ENCODE results near the gene DUSP19.
A peak's percentile ranks its signal among the peaks of the same experiment; 100 is the strongest.
"Not testable (repeated sequence)": the region's sequence is repeated elsewhere in the genome, so short reads cannot be mapped to it uniquely, and the experiment has no call there.

The DUSP19 gene, protein sequence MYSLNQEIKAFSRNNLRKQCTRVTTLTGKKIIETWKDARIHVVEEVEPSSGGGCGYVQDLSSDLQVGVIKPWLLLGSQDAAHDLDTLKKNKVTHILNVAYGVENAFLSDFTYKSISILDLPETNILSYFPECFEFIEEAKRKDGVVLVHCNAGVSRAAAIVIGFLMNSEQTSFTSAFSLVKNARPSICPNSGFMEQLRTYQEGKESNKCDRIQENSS

DNA sequence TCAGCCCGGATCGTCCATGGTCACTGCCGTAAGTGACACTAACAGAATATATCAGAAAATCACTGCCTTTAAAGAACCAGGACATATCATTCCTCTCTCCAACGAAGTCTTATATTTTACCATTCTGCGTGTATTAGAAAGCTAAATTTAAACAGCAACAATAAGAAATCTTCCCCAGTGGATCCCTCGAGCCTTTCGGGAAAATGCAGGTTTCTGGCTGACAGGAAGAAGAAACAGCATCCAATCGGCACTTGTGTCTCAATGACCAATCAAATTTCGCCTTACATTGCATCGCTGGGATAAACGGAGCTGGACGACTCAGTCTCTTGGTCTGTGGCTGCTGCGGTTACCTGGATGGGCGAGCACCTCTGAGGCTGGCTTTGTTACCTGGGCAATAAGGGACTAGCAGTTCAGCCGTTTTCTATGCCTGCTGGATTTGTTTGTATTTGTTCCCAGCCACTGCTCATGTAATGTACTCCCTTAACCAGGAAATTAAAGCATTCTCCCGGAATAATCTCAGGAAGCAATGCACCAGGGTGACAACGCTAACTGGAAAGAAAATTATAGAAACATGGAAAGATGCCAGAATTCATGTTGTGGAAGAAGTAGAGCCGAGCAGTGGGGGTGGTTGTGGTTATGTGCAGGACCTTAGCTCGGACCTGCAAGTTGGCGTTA, at the start of gene DUSP19:
Gene DUSP19 (plus strand): TSS at position 284 of the 675 bp plus-strand sequence. CDS start 187 bp downstream, at position 471.
- DNase-seq (ENCODE audit: low read depth): peak; percentile 58

DNA sequence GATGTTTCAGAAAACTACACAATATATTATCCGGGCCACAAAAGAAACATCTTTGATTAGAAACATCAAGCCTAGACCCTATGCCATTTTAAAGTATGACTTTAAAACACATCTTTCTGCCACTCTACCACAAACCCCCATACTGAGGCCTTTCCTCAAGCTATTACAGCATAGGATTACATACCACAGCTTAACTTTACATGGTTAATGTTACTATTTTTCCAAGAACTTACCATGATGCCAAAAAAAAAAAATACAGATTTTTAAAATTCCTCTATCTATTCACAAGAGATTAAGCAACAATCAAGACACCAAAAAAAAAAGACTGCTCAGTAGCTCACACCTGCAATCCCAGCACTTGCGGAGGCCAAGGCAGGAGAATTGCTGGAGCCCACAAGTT, 49.3 kb upstream of the DUSP19 start:
- no peak for DNase-seq (ENCODE audit: low read depth)

DNA sequence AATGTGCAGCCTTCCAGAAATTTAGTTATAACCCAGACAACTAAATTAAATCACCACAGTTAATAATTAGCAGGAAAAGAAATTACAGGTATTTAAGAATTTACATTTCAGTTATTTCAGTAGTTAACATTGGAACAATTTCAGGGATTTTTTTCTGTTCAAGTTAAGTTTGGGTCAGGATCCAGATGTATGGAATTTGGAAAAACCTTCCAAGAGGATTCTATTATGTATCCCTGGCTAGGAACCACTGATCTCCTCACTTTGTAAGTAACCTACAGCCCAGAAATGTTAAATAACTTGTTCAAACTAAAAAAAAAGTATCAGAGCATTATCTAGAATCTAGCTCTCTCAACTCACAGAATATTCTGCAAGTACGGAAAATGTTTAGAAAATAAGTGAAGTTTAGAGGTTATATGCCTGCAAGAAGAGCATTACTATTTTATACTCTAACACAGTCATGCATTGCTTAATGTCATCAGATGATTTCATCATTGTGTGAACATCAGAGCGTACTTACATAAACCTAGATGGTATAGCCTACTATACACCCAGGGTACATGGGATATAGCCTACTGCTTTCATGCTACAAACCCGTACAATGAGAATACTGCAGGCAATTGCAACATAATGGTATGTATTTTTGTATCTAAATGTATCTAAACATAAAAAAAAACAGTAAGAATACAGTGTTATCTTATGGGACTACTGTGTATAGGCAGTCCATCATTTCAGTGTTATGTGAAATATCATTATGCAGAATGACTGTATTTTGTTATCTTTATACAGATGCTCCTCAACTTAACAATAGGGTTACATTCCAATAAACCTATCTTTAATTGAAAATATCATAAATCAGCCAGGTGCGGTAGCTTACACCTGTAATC, 46.4 kb upstream of the DUSP19 start:
- DNase-seq (ENCODE audit: low read depth): no peak

GRCh38 chr2:183033951-183034350, 44.6 kb upstream of the DUSP19 start:
- DNase-seq (ENCODE audit: low read depth): no peak

DNA sequence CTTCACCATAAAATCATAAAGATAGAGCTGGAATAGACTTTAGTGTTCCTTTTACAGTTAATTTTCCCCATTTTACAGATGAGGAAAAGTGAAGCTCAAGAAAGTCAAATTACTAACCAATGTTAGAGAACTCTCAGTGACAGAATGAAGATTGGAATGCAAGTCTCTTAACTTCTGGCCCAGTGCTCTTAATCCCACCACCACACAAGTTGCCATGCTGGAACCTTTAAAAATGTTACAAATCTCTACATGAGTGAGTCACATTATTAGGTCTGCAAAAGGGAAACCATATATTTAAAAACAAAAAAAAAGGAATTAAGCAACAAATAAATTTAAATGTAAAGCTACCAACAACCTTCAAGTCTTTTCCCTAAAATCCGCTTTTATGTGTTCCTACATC, 43.7 kb upstream of the DUSP19 start:
- no peak for DNase-seq (ENCODE audit: low read depth)

DNA sequence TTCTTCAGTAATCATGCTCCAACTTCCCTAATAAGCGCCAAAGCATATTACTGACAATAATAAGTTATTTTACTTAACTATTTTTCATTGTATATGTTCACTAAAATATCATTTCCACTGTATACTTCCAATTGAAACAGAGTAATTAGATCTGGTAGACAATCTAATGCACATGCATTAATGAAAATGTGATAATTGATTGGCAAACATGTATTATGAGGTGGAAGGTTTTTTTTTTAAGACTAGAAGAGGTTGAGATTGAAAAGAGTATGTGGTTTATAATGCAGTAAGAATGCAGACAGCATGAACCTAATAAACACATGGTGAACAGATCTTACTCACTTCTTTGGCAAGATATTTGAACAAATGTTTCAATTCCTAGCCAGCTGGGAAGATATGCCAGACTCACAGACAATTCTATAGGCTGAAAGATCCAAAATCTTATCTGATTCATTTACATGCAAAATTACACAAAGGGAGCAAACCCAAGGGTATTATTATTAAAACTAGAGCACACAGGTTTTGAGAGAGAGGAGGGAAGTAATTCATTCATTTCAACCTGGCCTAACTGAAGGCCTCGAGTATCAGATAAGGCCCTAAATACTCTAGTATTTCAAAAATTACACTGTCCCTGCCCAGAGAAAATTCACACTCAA, 43.1 kb upstream of the DUSP19 start:
- no peak for DNase-seq (ENCODE audit: low read depth)

DNA sequence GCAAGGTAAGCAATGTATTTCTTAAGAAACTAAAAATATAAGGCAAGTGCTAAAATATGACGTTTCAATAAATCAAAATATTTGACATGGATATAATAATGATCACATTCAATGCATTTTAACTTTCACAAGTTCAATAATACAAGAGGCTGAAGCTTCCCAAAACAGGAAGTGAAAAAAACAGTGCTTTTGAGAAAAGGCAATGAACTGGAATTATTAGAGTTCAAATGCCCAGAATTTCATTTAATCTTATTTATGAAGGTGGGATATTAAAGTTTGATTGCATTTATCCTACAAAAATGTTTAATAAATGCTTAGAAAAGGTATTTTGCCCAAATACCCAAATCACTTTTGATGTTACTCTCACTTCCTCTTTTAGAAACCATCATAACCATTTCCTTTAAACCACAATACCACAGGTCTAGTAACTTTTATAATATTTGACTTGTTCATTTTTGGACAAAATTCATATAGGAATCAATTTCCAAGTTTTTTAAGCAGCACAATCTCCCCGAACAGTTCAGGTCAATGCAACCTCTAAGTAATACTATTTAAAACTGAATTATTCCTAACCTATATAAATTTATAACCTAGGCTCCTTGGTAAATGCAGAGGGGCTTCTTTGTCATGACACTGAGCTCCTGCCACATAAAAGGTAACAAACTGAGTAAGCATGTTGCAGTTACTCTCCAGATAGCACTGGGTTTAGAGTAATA, 42.4 kb upstream of the DUSP19 start:
- no peak for DNase-seq (ENCODE audit: low read depth)

- no peak for DNase-seq (ENCODE audit: low read depth)
These were observed 41.4 kb upstream of the DUSP19 start for GRCh38 chr2:183037074-183037552.

DNA sequence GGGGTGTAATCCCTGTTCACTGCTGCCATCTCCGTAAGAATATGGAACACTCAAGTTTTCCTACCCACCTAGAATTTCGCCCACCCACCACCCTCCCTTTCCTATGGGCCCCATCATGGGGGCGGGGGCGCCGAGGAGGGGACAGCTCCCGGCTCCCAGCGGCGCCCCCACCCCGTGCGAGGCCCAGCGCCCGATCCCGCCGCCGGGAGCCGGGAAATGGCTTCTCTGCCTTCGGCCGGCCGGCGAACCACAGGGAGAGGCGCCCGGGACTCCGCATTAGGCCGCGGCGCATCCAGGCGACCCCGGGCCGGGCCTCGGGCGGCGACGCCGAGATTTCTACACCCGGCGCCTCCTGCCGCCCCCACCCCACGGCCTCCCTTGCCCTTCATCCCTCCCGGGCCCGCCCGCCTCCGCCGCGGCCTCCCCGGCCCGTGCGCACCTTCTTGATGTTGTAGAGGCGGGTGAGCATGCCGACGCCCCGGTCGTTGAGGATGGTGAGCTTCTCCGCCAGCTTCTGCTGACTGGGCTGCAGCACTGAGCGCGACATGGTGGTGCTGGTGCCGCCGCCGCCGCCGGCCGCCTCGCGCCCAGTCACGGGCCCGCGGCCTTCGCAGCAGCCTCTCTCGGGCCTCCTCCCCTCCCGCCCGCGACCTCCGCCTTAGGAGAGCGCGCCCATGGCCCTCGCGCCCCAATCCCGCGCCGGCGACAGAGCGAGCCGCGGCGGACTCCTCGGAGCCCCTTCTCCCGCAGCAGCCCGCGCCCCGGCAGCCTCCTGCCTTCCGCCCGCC, 40.8 kb upstream of the DUSP19 start:
- no peak for DNase-seq (ENCODE audit: low read depth)

DNA sequence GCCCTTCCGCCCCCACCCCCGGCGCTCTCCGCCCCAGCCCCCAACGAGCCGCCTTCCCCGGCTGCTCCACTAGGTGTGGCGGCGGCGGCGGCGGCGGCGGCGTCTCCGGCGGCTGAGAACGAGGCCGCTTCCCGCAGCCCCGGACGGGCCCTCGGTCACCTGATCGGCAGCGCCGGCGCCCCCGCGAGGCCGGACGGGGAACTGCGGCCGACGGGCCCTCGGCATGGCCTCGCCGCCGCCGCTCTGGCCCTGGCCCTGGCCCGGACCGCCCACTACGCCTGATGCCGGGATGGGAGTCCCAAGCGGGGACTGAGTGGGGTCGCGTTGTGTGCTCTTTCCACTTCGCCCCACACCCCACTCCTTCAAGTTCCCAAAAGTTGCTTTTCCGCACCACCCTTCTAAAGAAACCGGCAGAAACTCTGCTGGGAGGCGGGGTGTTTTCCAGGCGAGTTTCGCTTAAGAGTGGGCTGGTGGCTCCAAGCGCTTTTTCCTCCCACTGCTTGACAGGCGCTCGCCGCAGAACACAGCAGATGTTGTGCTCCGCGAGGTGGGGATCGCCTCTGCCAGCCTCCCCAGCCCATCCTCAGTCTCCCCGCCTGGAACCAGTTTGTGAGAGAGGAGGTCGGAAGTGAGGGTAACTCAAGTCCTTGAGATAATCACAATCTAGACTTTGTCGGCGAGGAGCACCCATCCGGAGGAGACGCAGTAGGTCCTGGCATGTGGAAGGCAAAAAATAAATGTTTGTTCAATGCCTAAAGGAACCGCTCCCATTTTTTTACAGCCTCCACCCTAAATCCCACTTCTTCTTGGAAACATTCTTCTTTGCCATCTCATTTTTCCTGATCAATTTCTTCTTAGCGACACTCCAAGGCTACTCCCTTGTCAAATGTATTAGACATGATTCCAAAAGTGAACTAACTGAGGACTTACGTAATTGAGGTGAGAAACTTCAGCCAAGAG, 39.9 kb upstream of the DUSP19 start, which contains the start of gene NCKAP1:
Gene NCKAP1 (minus strand): TSS at position 117 of the 960 bp plus-strand sequence. CDS start 358 bp downstream, outside the sequence.
- peak; percentile 61 for DNase-seq (ENCODE audit: low read depth)

- DNase-seq (ENCODE audit: low read depth): no peak
These were observed 37.9 kb upstream of the DUSP19 start for GRCh38 chr2:183040604-183041003.

DNA sequence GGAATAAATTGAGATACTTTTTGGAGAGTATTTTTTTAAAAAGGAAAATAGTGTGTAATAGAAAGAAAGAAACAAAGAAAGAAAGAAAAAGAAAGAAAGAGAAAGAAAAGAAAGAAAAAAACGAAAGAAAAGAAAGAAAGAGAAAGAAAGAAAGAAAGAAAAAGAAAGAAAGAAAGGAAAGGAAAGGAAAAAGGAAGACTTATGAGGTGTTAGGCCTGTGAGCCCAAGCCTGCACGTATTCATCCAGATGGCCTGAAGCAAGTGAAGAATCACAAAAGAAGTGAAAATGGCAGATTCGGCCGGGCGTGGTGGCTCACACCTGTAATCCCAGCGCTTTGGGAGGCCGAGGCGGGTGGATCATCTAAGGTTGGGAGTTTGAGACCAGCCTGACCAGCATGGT, 35.0 kb upstream of the DUSP19 start:
- not testable (repeated sequence) for DNase-seq (ENCODE audit: low read depth)

DNA sequence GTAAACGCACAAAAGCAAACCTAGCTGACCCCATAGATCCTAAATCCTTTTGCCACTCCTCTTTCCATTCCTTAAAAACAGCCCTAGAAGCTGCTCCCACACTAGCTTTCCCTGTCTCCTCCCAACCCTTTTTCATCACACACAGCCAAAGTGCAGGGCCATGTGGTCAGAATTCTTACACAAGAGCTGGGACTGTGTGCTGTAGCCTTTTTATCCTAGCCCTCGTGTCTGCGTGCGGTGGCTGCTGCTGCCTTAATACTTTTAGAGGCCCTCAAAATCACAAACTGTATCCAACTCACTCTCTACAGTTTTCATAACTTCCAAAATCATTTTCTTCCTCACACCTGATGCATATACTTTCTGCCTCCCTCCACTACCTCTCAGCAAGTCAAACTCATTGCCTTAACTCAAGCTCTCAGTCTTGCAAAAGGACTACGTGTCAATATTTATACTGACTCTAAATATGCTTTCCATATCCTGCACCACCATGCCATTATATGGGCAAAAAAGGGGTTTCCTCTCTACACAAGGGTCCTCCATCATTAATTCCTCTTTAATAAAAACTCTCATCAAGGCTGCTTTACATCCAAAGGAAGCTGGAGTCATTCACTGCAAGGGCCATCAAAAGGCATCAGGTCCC, 30.9 kb upstream of the DUSP19 start:
- DNase-seq (ENCODE audit: low read depth): not testable (repeated sequence)

GRCh38 chr2:183049420-183049819, 29.1 kb upstream of the DUSP19 start:
- DNase-seq (ENCODE audit: low read depth): no peak

DNA sequence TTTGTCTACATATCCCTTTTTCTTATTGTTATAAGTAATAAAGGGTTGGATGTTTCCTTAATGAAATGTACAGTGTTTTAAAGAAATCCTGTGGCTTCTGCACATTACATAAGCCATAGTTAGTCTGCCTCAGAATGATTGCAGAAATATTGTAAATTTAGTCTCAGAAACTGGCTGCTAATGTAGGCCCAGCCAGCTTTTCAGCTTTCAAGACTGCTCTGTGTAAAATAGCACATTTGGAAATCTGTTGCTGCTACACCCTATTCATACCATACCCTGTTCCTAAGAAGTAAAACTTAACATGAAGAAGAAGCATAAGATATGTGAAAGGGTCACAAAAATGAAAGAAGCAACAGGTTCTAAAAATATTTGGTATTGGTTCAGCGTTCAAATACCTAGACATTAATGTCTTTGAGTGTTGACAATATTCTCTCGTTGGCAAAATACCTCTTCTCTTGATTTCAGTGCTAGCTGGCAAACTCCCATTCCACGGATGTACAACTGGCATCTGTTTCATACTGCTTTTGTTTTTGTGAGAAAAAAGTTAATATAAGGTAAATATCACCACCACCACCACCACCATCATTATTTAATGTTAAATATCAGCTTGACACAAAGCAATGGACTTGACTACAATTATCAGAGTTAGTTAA, 21.1 kb upstream of the DUSP19 start:
- DNase-seq (ENCODE audit: low read depth): no peak

DNA sequence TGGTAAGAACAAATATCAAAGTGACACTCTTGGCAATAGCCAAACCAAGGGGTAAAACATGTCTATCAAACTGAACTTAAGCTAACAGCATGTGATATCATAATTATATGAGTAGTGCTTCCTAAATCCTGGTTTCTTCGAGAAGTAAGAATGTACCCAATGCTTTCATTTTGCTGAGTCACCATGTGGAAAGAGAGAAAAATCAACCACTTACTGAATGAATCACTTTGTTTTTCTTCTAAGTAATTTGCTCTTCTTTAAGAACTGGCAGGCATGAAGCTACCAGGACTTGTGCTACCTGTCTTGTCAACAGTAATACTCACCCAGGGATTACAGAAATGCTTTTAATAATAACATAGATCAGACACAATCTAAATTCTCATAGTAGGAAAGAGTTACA, 19.0 kb upstream of the DUSP19 start:
- DNase-seq (ENCODE audit: low read depth): no peak

DNA sequence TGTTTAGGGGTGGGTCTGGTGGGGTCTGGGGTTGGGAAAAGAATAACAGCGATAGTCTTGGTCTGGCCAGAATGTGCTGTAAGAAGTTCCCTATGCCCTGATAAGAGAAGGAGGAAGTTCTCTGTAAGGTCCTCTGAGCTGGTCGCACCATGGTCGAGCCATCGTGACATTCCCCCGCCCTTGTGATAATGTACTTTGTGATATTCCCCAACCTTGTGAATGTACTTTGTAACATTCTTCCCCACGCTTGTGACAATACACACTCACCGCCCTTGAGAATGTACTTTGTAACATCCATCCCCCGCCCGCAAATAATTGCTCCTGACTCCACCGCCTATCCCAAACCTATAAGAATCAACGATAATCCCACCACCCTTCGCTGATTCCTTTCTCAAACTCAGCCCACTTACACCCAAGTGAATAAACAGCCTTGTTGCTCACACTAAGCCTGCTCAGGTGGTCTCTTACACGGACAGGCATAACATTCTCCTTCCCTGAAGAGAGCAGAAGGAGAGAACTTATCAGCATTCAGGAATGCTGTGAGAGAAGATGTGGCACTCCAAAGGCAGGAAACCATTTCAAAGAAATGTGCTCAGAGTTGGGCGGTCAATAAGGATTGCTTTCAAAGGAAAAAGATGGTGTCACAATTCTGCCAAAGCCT, 17.8 kb upstream of the DUSP19 start:
- DNase-seq (ENCODE audit: low read depth): no peak

DNA sequence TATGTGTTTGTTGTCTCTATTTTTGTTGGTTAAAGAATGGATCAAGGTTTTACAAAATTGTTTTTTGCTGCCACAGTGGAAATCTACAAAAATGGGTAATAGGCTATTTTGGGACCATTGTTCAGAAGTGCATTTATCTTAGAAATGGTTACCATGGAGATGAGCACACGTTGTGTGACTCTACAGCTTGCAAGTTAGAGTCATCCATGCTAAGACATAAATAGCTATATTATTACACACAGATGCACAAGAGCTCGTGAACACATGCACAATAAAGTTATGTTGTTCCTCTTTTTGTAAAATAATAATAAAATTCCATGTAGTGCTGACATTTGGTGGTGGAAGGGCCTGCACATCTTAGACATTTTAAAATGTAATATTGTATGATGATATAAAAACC, 15.5 kb upstream of the DUSP19 start:
- DNase-seq (ENCODE audit: low read depth): no peak

All from activated gamma-delta T cell treated with anti-CD3 and anti-CD28 coated beads, Interleukin-2, amount 50 U/mL, for 16 hours (primary cell).